ENCODE data around the gene MAP4K2.

Gene MAP4K2

GRCh38 chr11:64832467-64833197, 29.6 kb upstream of the MAP4K2 start:
- H3K36me3 ChIP-seq (ENCODE audit: insufficient read depth, low read length): no peaks in the 10 kb centered on the region
- TF ChIP-seq EZH2 (IDR thresholded peaks at IDR 0.05; ENCODE audit: borderline replicate concordance, low read depth, low read length, severe bottlenecking) (no peak), CTCF (IDR thresholded peaks at IDR 0.05; ENCODE audit: borderline replicate concordance, extremely low read depth, low read length, poor library complexity, severe bottlenecking) (no peak)
- H3K9me3 ChIP-seq (ENCODE audit: insufficient read depth, low read length, severe bottlenecking): no peaks in the 10 kb centered on the region

GRCh38 chr11:64831411-64831891, 28.4 kb upstream of the MAP4K2 start:
- Histone ChIP-seq H3K4me2 (ENCODE audit: insufficient read depth, low read length) (no peak overlapping the region), H3K9me3 (ENCODE audit: insufficient read depth, low read length, severe bottlenecking) (no peaks in the 10 kb centered on the region), H4K20me1 (ENCODE audit: insufficient read depth, low read length) (no peaks in the 10 kb centered on the region), H3K36me3 (ENCODE audit: insufficient read depth, low read length) (no peaks in the 10 kb centered on the region), H3K4me1 (ENCODE audit: insufficient read depth, low read length) (no peaks in the 10 kb centered on the region), H3K27me3 (ENCODE audit: insufficient read depth, low read length, poor library complexity) (no peaks in the 10 kb centered on the region), H3K4me3 (ENCODE audit: low read depth in 1 of 2, low read length in 2 of 2) (no peak overlapping the region), H3K27ac (ENCODE audit: low read length) (no peak overlapping the region), H3K79me2 (ENCODE audit: insufficient read depth, low read length) (no peaks in the 10 kb centered on the region), H3K9ac (ENCODE audit: low read depth, low read length) (no peak overlapping the region), H2AFZ (ENCODE audit: low read depth, low read length) (no peak overlapping the region)
- TF ChIP-seq EZH2 (IDR thresholded peaks at IDR 0.05; ENCODE audit: borderline replicate concordance, low read depth, low read length, severe bottlenecking) (no peak), CTCF (IDR thresholded peaks at IDR 0.05; ENCODE audit: borderline replicate concordance, extremely low read depth, low read length, poor library complexity, severe bottlenecking) (no peak)
- ATAC-seq (ENCODE audit: insufficient read depth, low read depth) (no peak), DNase-seq (no peak)

More at GRCh38 chr11:64832467-64833197, 29.6 kb upstream of the MAP4K2 start:
- Histone ChIP-seq H3K79me2 (ENCODE audit: insufficient read depth, low read length) (no peaks in the 10 kb centered on the region), H4K20me1 (ENCODE audit: insufficient read depth, low read length) (no peaks in the 10 kb centered on the region), H3K27me3 (ENCODE audit: insufficient read depth, low read length, poor library complexity) (no peaks in the 10 kb centered on the region), H3K9ac (ENCODE audit: low read depth, low read length) (no peak overlapping the region), H3K4me1 (ENCODE audit: insufficient read depth, low read length) (no peaks in the 10 kb centered on the region), H3K27ac (ENCODE audit: low read length) (no peak overlapping the region), H2AFZ (ENCODE audit: low read depth, low read length) (no peak overlapping the region), H3K4me3 (ENCODE audit: low read depth in 1 of 2, low read length in 2 of 2) (no peak overlapping the region), H3K4me2 (ENCODE audit: insufficient read depth, low read length) (no peak overlapping the region)
- no peak for ATAC-seq (ENCODE audit: insufficient read depth, low read depth)
- DNase-seq: no peak

- Histone ChIP-seq H4K20me1 (ENCODE audit: insufficient read depth, low read length) (no peaks in the 10 kb centered on the region), H3K36me3 (ENCODE audit: insufficient read depth, low read length) (no peaks in the 10 kb centered on the region), H3K4me3 (ENCODE audit: low read depth in 1 of 2, low read length in 2 of 2) (no peak overlapping the region), H3K9ac (ENCODE audit: low read depth, low read length) (no peak overlapping the region), H3K4me2 (ENCODE audit: insufficient read depth, low read length) (no peak overlapping the region), H3K79me2 (ENCODE audit: insufficient read depth, low read length) (no peaks in the 10 kb centered on the region), H3K27ac (ENCODE audit: low read length) (no peak overlapping the region), H3K4me1 (ENCODE audit: insufficient read depth, low read length) (no peaks in the 10 kb centered on the region), H3K9me3 (ENCODE audit: insufficient read depth, low read length, severe bottlenecking) (no peaks in the 10 kb centered on the region), H2AFZ (ENCODE audit: low read depth, low read length) (no peak overlapping the region), H3K27me3 (ENCODE audit: insufficient read depth, low read length, poor library complexity) (no peaks in the 10 kb centered on the region)
- no peak for DNase-seq
- ATAC-seq (ENCODE audit: insufficient read depth, low read depth): no peak
- TF ChIP-seq CTCF (IDR thresholded peaks at IDR 0.05; ENCODE audit: borderline replicate concordance, extremely low read depth, low read length, poor library complexity, severe bottlenecking) (no peak), EZH2 (IDR thresholded peaks at IDR 0.05; ENCODE audit: borderline replicate concordance, low read depth, low read length, severe bottlenecking) (no peak)
Measured at GRCh38 chr11:64829536-64830251, 26.7 kb upstream of the MAP4K2 start.
